Medulla oblongata (tissue), 1 donor: ENCODE measurements around the gene CCNG1.
"Not testable (repeated sequence)": the region's sequence is repeated elsewhere in the genome, so short reads cannot be mapped to it uniquely, and the experiment has no call there.

Experiments
- DNase-seq: peaks from one replicate; pipeline ENCODE4 v3.0.0-alpha.2; 2015; ENCODE audit errors: extremely low spot score

The CCNG1 gene

GRCh38 chr5:163437309-163438182 is at the start of gene CCNG1:
TSS of gene CCNG1 (plus strand) at chr5:163437595. CDS start at chr5:163439257, 1,662 bp downstream.
- DNase-seq: peak; percentile 99

- DNase-seq: no peak
Measured at GRCh38 chr5:163395792-163396191, 41.6 kb upstream of the CCNG1 start.

- not testable (repeated sequence) for DNase-seq
Measured at GRCh38 chr5:163396818-163397340, 40.5 kb upstream of the CCNG1 start.

- no peak for DNase-seq
Measured at GRCh38 chr5:163397354-163397753, 40.0 kb upstream of the CCNG1 start.

GRCh38 chr5:163399923-163400322 is 37.5 kb upstream of the CCNG1 start:
- DNase-seq: no peak

GRCh38 chr5:163401271-163401670 is 36.1 kb upstream of the CCNG1 start:
- no peak for DNase-seq

- no peak for DNase-seq
Measured at GRCh38 chr5:163402007-163402406, 35.4 kb upstream of the CCNG1 start.

GRCh38 chr5:163404364-163405173 is 32.8 kb upstream of the CCNG1 start:
- DNase-seq: no peak

GRCh38 chr5:163407034-163407655 is 30.2 kb upstream of the CCNG1 start:
- no peak for DNase-seq

GRCh38 chr5:163408311-163408923 is 29.0 kb upstream of the CCNG1 start:
- DNase-seq: peak; percentile 83

GRCh38 chr5:163409384-163409783 is 28.0 kb upstream of the CCNG1 start:
- no peak for DNase-seq

GRCh38 chr5:163410505-163410904 is 26.9 kb upstream of the CCNG1 start:
- no peak for DNase-seq

GRCh38 chr5:163415673-163416072 is 21.7 kb upstream of the CCNG1 start:
- DNase-seq: not testable (repeated sequence)

- DNase-seq: no peak
Measured at GRCh38 chr5:163424836-163425235, 12.6 kb upstream of the CCNG1 start.

GRCh38 chr5:163426128-163426527 is 11.3 kb upstream of the CCNG1 start:
- DNase-seq: not testable (repeated sequence)

GRCh38 chr5:163432544-163432943 is 4.9 kb upstream of the CCNG1 start:
- no peak for DNase-seq

- DNase-seq: no peak
Measured at GRCh38 chr5:163433271-163433670, 4.1 kb upstream of the CCNG1 start.

GRCh38 chr5:163434401-163434866 is 3.0 kb upstream of the CCNG1 start:
- no peak for DNase-seq

- no peak for DNase-seq
Measured at GRCh38 chr5:163436515-163436914, 880 bp upstream of the CCNG1 start.

GRCh38 chr5:163437011-163437308 is 435 bp upstream of the CCNG1 start:
- no peak for DNase-seq

- DNase-seq: no peak
Measured at GRCh38 chr5:163439092-163439425, 1.7 kb downstream of the CCNG1 start.

GRCh38 chr5:163440954-163441353 is 3.6 kb downstream of the CCNG1 start:
- DNase-seq: no peak
